Neural cell (in vitro differentiated cells): ENCODE results near the gene NLRP6.

Experiments used
- CTCF ChIP-seq: fragments of 450-650 bp; IDR thresholded peaks from 2 replicates; pipeline ENCODE4 v1.5.1; 2014; ENCODE audit warnings: antibody characterized with exemption, mild to moderate bottlenecking, moderate library complexity; ENCODE audit not compliant: poor library complexity, severe bottlenecking
- EP300 ChIP-seq: fragments of 450-650 bp; conservative IDR thresholded peaks from 2 replicates; pipeline ENCODE4 v1.6.1; 2014; ENCODE audit warnings: antibody characterized with exemption, mild to moderate bottlenecking, moderate library complexity; ENCODE audit not compliant: poor library complexity, severe bottlenecking
- MXI1 ChIP-seq: fragments of 450-650 bp; conservative IDR thresholded peaks from 2 replicates; pipeline ENCODE4 v1.6.1; 2014; ENCODE audit warnings: antibody characterized with exemption, mild to moderate bottlenecking; ENCODE audit not compliant: poor library complexity, severe bottlenecking
- POLR2AphosphoS5 ChIP-seq: IDR thresholded peaks from 2 replicates; pipeline ENCODE4 v1.6.1; 2012
- REST ChIP-seq: IDR thresholded peaks from 2 replicates; pipeline ENCODE4 v1.6.1; 2012; ENCODE audit warnings: borderline replicate concordance
- TAF1 ChIP-seq: IDR thresholded peaks from 2 replicates; pipeline ENCODE4 v1.6.1; 2012; ENCODE audit warnings: low read depth

GRCh38 chr11:267491-267994 is 10.7 kb upstream of the NLRP6 start:
- TF ChIP-seq CTCF = no peak
- no peak for TF ChIP-seq POLR2AphosphoS5
- TF ChIP-seq EP300 = no peak
- no peak for TF ChIP-seq MXI1
- no peak for TF ChIP-seq REST
- TF ChIP-seq TAF1 = no peak
